Measurements from ENCODE around the gene UBE2Q1. TPM values are rescaled to one million over a fixed set of nuclear protein-coding genes. Genes with fewer than 3 reads are reported as not detected.

UBE2Q1 gene
- polyA plus RNA-seq, 2 of the 4 experiments (the other 2 are of a cell fraction) = 17.6 to 49.7 TPM

- 66% methylated on average over 6 of the region's 6 CpGs for WGBS (ENCODE audit: missing lambda C conversion rate)
- FAIRE-seq (no peak), DNase-seq (ENCODE audit: low read depth in 1 of 2, low spot score in 1 of 2) (no peak), ATAC-seq (no peak)
- POLR2A ChIA-PET = no interaction called here
- Histone ChIP-seq H3K9me3 (no peaks in the 10 kb centered on the region), H3K27ac (no peak overlapping the region), H3K4me3 (no peak overlapping the region), H3K4me1 (peaks cover 21% of the 10 kb centered on the region), H3K4me2 (no peak overlapping the region)
- TF ChIP-seq POLR2A (IDR thresholded peaks at IDR 0.05; ENCODE audit: low read length) (no peak), SREBF2 (IDR thresholded peaks at IDR 0.05) (no peak), JUNB (IDR thresholded peaks at IDR 0.05) (no peak)
- CTCF ChIA-PET = interaction anchor here (0.7 to 7.1 kb wide), 3 partner anchors 9 to 71 kb away, joined by 3 to 78 read pairs (median 3); no protein-coding TSS in a partner anchor
Observed at GRCh38 chr1:154550657-154551056, 7.8 kb downstream of the UBE2Q1 start.

GRCh38 chr1:154550070-154550469 is 8.4 kb downstream of the UBE2Q1 start:
- WGBS (ENCODE audit: missing lambda C conversion rate) = 78% methylated on average over 5 of the region's 5 CpGs
- Histone ChIP-seq H3K9me3 (no peaks in the 10 kb centered on the region), H3K4me3 (no peak overlapping the region), H3K4me1 (peaks cover 21% of the 10 kb centered on the region), H3K4me2 (no peak overlapping the region), H3K27ac (no peak overlapping the region)
- POLR2A ChIA-PET = no interaction called here
- no peak for FAIRE-seq
- CTCF ChIA-PET = interaction anchor here (1.6 to 7.1 kb wide), 3 partner anchors 10 to 69 kb away, joined by 3 to 79 read pairs (median 78); no protein-coding TSS in a partner anchor
- DNase-seq (ENCODE audit: low read depth in 1 of 2, low spot score in 1 of 2) = no peak
- ATAC-seq = no peak
- TF ChIP-seq JUN (IDR thresholded peaks at IDR 0.05) = no peak
- TF ChIP-seq BHLHE40 (IDR thresholded peaks at IDR 0.05; ENCODE audit: low read depth, low read length) = no peak
- no peak for TF ChIP-seq HEYL (CRISPR knock-in tag; IDR thresholded peaks at IDR 0.05)
- TF ChIP-seq CHD2 (IDR thresholded peaks at IDR 0.05; ENCODE audit: low read length, partially characterized antibody) = no peak
- no peak for TF ChIP-seq ELK1 (IDR thresholded peaks at IDR 0.05; ENCODE audit: low read depth, low read length)
- TF ChIP-seq ZC3H11A (IDR thresholded peaks at IDR 0.05) = no peak
- no peak for TF ChIP-seq GATA3 (IDR thresholded peaks at IDR 0.05; ENCODE audit: borderline replicate concordance)
- no peak for TF ChIP-seq NR3C1 (IDR thresholded peaks at IDR 0.05)
- TF ChIP-seq ZFP36 (IDR thresholded peaks at IDR 0.05; ENCODE audit: borderline replicate concordance, partially characterized antibody) = no peak
- no peak for TF ChIP-seq KDM5A (IDR thresholded peaks at IDR 0.05)
- no peak for TF ChIP-seq PHF8 (IDR thresholded peaks at IDR 0.05; ENCODE audit: borderline replicate concordance, low read depth)
- TF ChIP-seq FOSL2 (IDR thresholded peaks at IDR 0.05) = no peak
- no peak for TF ChIP-seq FOSL2 (CRISPR knock-in tag; IDR thresholded peaks at IDR 0.05)
- no peak for TF ChIP-seq RCOR1 (IDR thresholded peaks at IDR 0.05; ENCODE audit: low read depth, low read length)
- no peak for TF ChIP-seq CBX8 (IDR thresholded peaks at IDR 0.05)
- no peak for TF ChIP-seq HDAC2 (IDR thresholded peaks at IDR 0.05)
- TF ChIP-seq NPAS2 (CRISPR knock-in tag; IDR thresholded peaks at IDR 0.05; ENCODE audit: borderline replicate concordance) = no peak
- no peak for TF ChIP-seq MAX (IDR thresholded peaks at IDR 0.05)
- TF ChIP-seq ESRRA (IDR thresholded peaks at IDR 0.05; ENCODE audit: borderline replicate concordance, low read length) = no peak
- no peak for TF ChIP-seq JUNB (IDR thresholded peaks at IDR 0.05)

GRCh38 chr1:154549202-154549770 is 9.2 kb downstream of the UBE2Q1 start:
- Histone ChIP-seq H3K4me3 (no peak overlapping the region), H3K4me1 (peaks cover 21% of the 10 kb centered on the region), H3K27ac (no peak overlapping the region), H3K9me3 (no peaks in the 10 kb centered on the region), H3K4me2 (no peak overlapping the region)
- ATAC-seq (no peak), DNase-seq (ENCODE audit: low read depth in 1 of 2, low spot score in 1 of 2) (no peak), FAIRE-seq (no peak)
- WGBS (ENCODE audit: missing lambda C conversion rate) = 75% methylated on average over 3 of the region's 3 CpGs
- POLR2A ChIA-PET = no interaction called here
- CTCF ChIA-PET = interaction anchor here (5.7 to 7.1 kb wide), 2 partner anchors 14 to 68 kb away, joined by 78 to 79 read pairs; no protein-coding TSS in a partner anchor
- TF ChIP-seq HDAC2 (IDR thresholded peaks at IDR 0.05) = no peak
- no peak for TF ChIP-seq BHLHE40 (IDR thresholded peaks at IDR 0.05; ENCODE audit: low read depth, low read length)
- no peak for TF ChIP-seq EP300 (IDR thresholded peaks at IDR 0.05)
- no peak for TF ChIP-seq HES2 (IDR thresholded peaks at IDR 0.05)
- no peak for TF ChIP-seq HOXB13 (CRISPR knock-in tag; IDR thresholded peaks at IDR 0.05; ENCODE audit: low read depth)
- TF ChIP-seq PBX3 (IDR thresholded peaks at IDR 0.05) = no peak
- TF ChIP-seq JUN (IDR thresholded peaks at IDR 0.05) = no peak
- TF ChIP-seq ELK1 (IDR thresholded peaks at IDR 0.05; ENCODE audit: low read depth, low read length) = no peak
- no peak for TF ChIP-seq ESRRA (IDR thresholded peaks at IDR 0.05; ENCODE audit: borderline replicate concordance, low read length)
- no peak for TF ChIP-seq GATA3 (IDR thresholded peaks at IDR 0.05; ENCODE audit: borderline replicate concordance)
- no peak for TF ChIP-seq SREBF2 (IDR thresholded peaks at IDR 0.05)
- no peak for TF ChIP-seq POLR2A (IDR thresholded peaks at IDR 0.05; ENCODE audit: low read length)
- TF ChIP-seq ZFP36 (IDR thresholded peaks at IDR 0.05; ENCODE audit: borderline replicate concordance, partially characterized antibody) = no peak
